WTC11 (cell line): ENCODE results near the gene B3GNT9. TPM values are rescaled to one million over a fixed set of nuclear protein-coding genes. Genes with fewer than 3 reads are reported as not detected.

ENCODE experiments used
- ATAC-seq: fragments of 200-7000 bp; cut with Tn5 transposase; 2 replicates; pipeline ENCODE4 v1.10.0; 2021; ENCODE audit warnings: mild to moderate bottlenecking, moderate library complexity
- CTCF ChIA-PET: fragments of 300-600 bp; sonication (Branson Sonifier 250); formaldehyde crosslinking; loops from one replicate; lab custom pipeline; 2021; ENCODE audit warnings: antibody characterized with exemption; lab: Charles Lee
- POLR2A ChIA-PET: fragments of 350-600 bp; sonication (Branson Sonifier 250); formaldehyde crosslinking; loops from one replicate; lab custom pipeline; 2021; ENCODE audit warnings: antibody characterized with exemption; lab: Charles Lee
- DNase-seq: peaks from one replicate; pipeline ENCODE4 v3.0.0; 2021; ENCODE audit warnings: low spot score
- H3K27ac Mint-ChIP-seq: 2 replicates; pipeline ENCODE4 v1.8.0; 2021; ENCODE audit warnings: mixed read lengths
- H3K27me3 Mint-ChIP-seq: 2 replicates; pipeline ENCODE4 v1.8.0; 2021; ENCODE audit warnings: low read depth, mild to moderate bottlenecking, moderate library complexity, mixed read lengths
- H3K36me3 Mint-ChIP-seq: 2 replicates; pipeline ENCODE4 v1.8.0; 2021; ENCODE audit warnings: mixed read lengths
- H3K4me1 Mint-ChIP-seq: 2 replicates; pipeline ENCODE4 v1.8.0; 2022; ENCODE audit warnings: mixed read lengths
- H3K4me3 Mint-ChIP-seq: 2 replicates; pipeline ENCODE4 v1.8.0; 2021; ENCODE audit warnings: mild to moderate bottlenecking, moderate library complexity, mixed read lengths
- H3K9me3 Mint-ChIP-seq: 2 replicates; pipeline ENCODE4 v1.8.0; 2021; ENCODE audit warnings: mixed read lengths
- CREM ChIP-seq: sonication (generic); formaldehyde crosslinking; IDR thresholded peaks from 2 replicates; pipeline ENCODE4 v1.8.1; 2022; ENCODE audit warnings: mild to moderate bottlenecking, missing genetic modification reagents, moderate library complexity
- EMX1 ChIP-seq: fragments of 250-450 bp; sonication (Bioruptor Pico); IDR thresholded peaks from 2 replicates; pipeline ENCODE4 v1.8.0; 2021; ENCODE audit warnings: mild to moderate bottlenecking
- GRHL2 ChIP-seq: fragments of 250-450 bp; sonication (Bioruptor Pico); IDR thresholded peaks from 2 replicates; pipeline ENCODE4 v1.8.0; 2022; ENCODE audit warnings: mild to moderate bottlenecking, moderate library complexity; ENCODE audit not compliant: insufficient replicate concordance, severe bottlenecking
- HMGA2 ChIP-seq: fragments of 250-450 bp; sonication (Bioruptor Pico); IDR thresholded peaks from 2 replicates; pipeline ENCODE4 v1.4.0; 2021; ENCODE audit warnings: mild to moderate bottlenecking, moderate library complexity
- KAT7 ChIP-seq: sonication (generic); formaldehyde crosslinking; IDR thresholded peaks from 2 replicates; pipeline ENCODE4 v1.8.1; 2023; ENCODE audit warnings: missing genetic modification reagents, mild to moderate bottlenecking, borderline replicate concordance
- MYBL2 ChIP-seq: sonication (generic); formaldehyde crosslinking; IDR thresholded peaks from 2 replicates; pipeline ENCODE4 v1.8.1; 2023; ENCODE audit warnings: mild to moderate bottlenecking, moderate library complexity, missing genetic modification reagents
- NFE2L1 ChIP-seq: sonication (generic); formaldehyde crosslinking; IDR thresholded peaks from 2 replicates; pipeline ENCODE4 v1.8.1; 2023; ENCODE audit warnings: missing genetic modification reagents
- NFYB ChIP-seq: sonication (generic); formaldehyde crosslinking; conservative IDR thresholded peaks from 2 replicates; pipeline ENCODE4 v1.8.0; 2022; ENCODE audit warnings: low read depth, missing genetic modification reagents
- NR3C1 ChIP-seq: sonication (generic); formaldehyde crosslinking; conservative IDR thresholded peaks from 2 replicates; pipeline ENCODE4 v1.8.1; 2023; ENCODE audit warnings: low read depth, mild to moderate bottlenecking, missing genetic modification reagents
- RELA ChIP-seq: sonication (generic); formaldehyde crosslinking; IDR thresholded peaks from 2 replicates; pipeline ENCODE4 v1.8.1; 2022; ENCODE audit warnings: missing genetic modification reagents, mild to moderate bottlenecking, borderline replicate concordance
- TEAD1 ChIP-seq: sonication (generic); formaldehyde crosslinking; IDR thresholded peaks from 2 replicates; pipeline ENCODE4 v1.8.0; 2022; ENCODE audit warnings: mild to moderate bottlenecking, missing genetic modification reagents
- ZBTB21 ChIP-seq: sonication (generic); formaldehyde crosslinking; IDR thresholded peaks from 2 replicates; pipeline ENCODE4 v1.8.1; 2023; ENCODE audit warnings: mild to moderate bottlenecking, missing genetic modification reagents, borderline replicate concordance
- ZNF671 ChIP-seq: fragments of 250-450 bp; sonication (Bioruptor Pico); IDR thresholded peaks from 2 replicates; pipeline ENCODE4 v1.8.0; 2021; ENCODE audit warnings: mild to moderate bottlenecking
- total RNA-seq: library from RNA; stranded (reverse); gene quantifications from 3 replicates; pipeline ENCODE4 v1.2.3, GENCODE V29; 2021
- TF ChIP-seq, protein P1 (sequence below): sonication (generic); formaldehyde crosslinking; IDR thresholded peaks from 2 replicates; pipeline ENCODE4 v1.8.1; 2023; ENCODE audit warnings: mild to moderate bottlenecking, missing genetic modification reagents, moderate library complexity
- TF ChIP-seq, protein P2 (sequence below): fragments of 250-450 bp; sonication (Bioruptor Pico); conservative IDR thresholded peaks from 2 replicates; pipeline ENCODE4 v1.9.0; 2021; ENCODE audit warnings: mild to moderate bottlenecking
- TF ChIP-seq, protein P3 (sequence below): fragments of 250-450 bp; sonication (Bioruptor Pico); IDR thresholded peaks from 2 replicates; pipeline ENCODE4 v1.9.0; 2021; ENCODE audit warnings: mild to moderate bottlenecking
- TF ChIP-seq, protein P4 (sequence below): fragments of 250-450 bp; sonication (Bioruptor Pico); IDR thresholded peaks from 2 replicates; pipeline ENCODE4 v2.1.2; 2022; ENCODE audit warnings: mild to moderate bottlenecking, moderate library complexity
- TF ChIP-seq, protein P5 (sequence below): sonication (generic); formaldehyde crosslinking; IDR thresholded peaks from 2 replicates; pipeline ENCODE4 v1.8.1; 2022; ENCODE audit warnings: mild to moderate bottlenecking, missing genetic modification reagents, moderate library complexity, borderline replicate concordance
- TF ChIP-seq, protein P6 (sequence below): sonication (generic); formaldehyde crosslinking; IDR thresholded peaks from 2 replicates; pipeline ENCODE4 v1.8.1; 2022; ENCODE audit warnings: missing genetic modification reagents, borderline replicate concordance
- TF ChIP-seq, protein P7 (sequence below): sonication (generic); formaldehyde crosslinking; IDR thresholded peaks from 2 replicates; pipeline ENCODE4 v1.8.1; 2022; ENCODE audit warnings: mild to moderate bottlenecking, moderate library complexity, missing genetic modification reagents

Gene B3GNT9
- total RNA-seq, 1 experiment from 2014 or later = 6.4 TPM

DNA sequence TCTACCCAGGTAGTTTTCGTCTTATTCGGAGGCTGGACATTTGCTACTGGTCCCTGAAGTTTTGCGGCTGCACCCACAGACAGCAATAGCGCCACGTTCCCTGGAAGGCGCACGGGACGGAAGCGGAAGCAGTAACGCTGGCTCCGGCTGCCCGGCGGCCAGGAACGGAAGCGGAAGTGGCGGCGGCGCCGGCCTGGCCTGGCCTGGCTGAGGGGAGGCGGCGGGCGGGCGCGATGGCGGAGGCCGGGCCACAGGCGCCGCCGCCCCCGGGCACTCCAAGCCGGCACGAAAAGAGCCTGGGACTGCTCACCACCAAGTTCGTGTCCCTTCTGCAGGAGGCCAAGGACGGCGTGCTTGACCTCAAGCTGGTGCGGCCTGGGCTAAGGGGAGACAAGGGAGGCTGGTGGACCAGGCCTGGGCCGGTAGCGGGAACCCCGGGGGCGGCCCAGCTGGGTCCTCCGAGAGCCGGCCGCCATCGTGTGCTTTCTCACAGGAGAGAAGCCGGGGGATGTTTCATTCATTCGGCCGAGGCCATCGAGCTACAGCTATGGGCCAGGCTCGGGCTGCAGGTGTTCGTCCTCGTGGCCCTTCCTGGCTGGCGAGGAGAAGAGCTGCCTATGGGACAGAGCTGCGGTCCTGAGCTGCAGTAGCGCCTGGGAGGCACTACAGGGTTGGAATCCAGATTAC is 41.3 kb upstream of the B3GNT9 start, which contains the start of gene E2F4 (continued):
- TF ChIP-seq GRHL2 = no peak
- TF ChIP-seq, protein P1, sequence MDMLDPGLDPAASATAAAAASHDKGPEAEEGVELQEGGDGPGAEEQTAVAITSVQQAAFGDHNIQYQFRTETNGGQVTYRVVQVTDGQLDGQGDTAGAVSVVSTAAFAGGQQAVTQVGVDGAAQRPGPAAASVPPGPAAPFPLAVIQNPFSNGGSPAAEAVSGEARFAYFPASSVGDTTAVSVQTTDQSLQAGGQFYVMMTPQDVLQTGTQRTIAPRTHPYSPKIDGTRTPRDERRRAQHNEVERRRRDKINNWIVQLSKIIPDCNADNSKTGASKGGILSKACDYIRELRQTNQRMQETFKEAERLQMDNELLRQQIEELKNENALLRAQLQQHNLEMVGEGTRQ (CRISPR knock-in tag) = peak; percentile 64
- peak; percentile 52; the same call in 1 of the 2 replicates for TF ChIP-seq NFE2L1 (CRISPR knock-in tag)
- TF ChIP-seq CREM (CRISPR knock-in tag) = peak; percentile 69; the same call in 1 of the 2 replicates
- TF ChIP-seq, protein P2, sequence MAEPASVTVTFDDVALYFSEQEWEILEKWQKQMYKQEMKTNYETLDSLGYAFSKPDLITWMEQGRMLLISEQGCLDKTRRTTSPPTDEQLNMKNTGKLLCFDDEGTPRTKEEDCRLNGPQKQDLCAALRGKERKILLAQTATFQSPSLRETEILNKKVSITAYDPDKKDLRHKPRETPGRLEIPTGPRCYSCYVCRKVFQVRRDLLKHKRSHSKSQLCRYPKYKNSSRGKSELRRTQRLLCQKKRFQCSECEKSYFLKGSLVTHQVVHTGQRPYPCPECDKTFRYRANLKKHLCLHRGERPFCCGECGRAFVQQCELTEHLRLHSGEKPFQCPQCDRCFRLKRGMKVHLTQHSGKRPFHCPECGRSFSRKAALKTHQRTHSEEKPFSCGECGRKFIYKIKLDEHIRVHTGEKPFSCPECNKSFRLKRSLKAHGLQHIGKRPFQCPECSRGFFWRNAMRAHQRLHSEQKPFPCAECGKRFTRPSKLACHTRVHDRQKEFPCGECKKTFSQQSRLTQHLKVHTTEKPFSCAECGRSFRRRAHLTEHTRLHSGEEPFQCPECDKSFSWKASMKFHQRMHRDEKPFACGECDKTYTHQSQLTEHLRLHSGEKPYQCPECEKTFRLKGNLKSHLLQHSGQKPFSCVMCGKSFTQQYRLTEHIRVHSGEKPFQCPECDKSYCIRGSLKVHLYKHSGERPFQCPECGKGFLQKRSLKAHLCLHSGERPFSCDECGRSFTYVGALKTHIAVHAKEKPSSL = no peak

DNA sequence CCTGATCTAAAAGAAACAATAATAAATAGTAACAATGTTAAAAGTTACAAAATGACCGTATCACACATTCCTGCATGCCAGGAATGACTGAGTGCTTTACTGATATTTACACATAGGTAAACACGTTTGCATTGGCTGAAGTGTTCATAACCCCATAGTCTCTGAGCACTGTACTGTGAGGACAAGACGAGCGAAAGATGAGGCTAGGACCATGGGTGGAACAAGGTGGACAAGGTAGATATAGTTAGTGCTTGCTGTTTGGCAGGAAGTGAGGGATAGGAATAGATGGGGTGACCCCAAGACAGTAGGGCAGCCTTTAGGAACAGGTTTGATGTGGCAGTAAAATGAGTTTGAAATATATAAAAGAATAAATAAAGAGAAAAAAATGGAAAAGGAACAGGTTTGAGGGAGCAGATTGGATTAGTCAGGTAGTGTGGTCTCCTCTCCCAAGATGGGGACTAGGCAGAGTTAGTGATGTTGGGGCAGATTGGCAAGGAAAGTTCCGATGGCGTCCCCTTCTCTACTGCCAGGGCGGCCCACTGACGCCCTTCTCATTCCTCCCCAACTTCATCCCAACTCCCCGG is 40.7 kb upstream of the B3GNT9 start:
- Mint-ChIP-seq H3K27me3 (peaks cover 5% of the 10 kb centered on the region), H3K4me1 (peaks cover 29% of the 10 kb centered on the region)

More for the DNA sequence above, 40.7 kb upstream of the B3GNT9 start:
- ChIA-PET POLR2A (no interaction called here), CTCF (interaction anchor here (1.2 kb wide), 1 partner anchor 230 kb away, joined by 5 read pairs; the partner anchor contains the start of gene CES3)
- ATAC-seq = no peak
- Mint-ChIP-seq H3K36me3 (peaks cover 29% of the 10 kb centered on the region), H3K4me3 (peak overlapping the region; percentile 87), H3K9me3 (no peaks in the 10 kb centered on the region), H3K27ac (no peak overlapping the region)
- TF ChIP-seq, protein P3, sequence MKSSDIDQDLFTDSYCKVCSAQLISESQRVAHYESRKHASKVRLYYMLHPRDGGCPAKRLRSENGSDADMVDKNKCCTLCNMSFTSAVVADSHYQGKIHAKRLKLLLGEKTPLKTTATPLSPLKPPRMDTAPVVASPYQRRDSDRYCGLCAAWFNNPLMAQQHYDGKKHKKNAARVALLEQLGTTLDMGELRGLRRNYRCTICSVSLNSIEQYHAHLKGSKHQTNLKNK (CRISPR knock-in tag) = no peak
- TF ChIP-seq MYBL2 (CRISPR knock-in tag) (no peak), NFYB (CRISPR knock-in tag) (no peak), ZBTB21 (no peak), HMGA2 (CRISPR knock-in tag) (no peak), TEAD1 (CRISPR knock-in tag) (no peak), EMX1 (CRISPR knock-in tag) (no peak), RELA (CRISPR knock-in tag) (no peak), ZNF671 (CRISPR knock-in tag) (no peak), NR3C1 (no peak), KAT7 (CRISPR knock-in tag) (no peak)
- TF ChIP-seq, protein P2 = no peak
- TF ChIP-seq, protein P4, sequence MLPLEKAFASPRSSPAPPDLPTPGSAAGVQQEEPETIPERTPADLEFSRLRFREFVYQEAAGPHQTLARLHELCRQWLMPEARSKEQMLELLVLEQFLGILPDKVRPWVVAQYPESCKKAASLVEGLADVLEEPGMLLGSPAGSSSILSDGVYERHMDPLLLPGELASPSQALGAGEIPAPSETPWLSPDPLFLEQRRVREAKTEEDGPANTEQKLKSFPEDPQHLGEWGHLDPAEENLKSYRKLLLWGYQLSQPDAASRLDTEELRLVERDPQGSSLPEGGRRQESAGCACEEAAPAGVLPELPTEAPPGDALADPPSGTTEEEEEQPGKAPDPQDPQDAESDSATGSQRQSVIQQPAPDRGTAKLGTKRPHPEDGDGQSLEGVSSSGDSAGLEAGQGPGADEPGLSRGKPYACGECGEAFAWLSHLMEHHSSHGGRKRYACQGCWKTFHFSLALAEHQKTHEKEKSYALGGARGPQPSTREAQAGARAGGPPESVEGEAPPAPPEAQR (CRISPR knock-in tag) = no peak
- TF ChIP-seq, protein P5, sequence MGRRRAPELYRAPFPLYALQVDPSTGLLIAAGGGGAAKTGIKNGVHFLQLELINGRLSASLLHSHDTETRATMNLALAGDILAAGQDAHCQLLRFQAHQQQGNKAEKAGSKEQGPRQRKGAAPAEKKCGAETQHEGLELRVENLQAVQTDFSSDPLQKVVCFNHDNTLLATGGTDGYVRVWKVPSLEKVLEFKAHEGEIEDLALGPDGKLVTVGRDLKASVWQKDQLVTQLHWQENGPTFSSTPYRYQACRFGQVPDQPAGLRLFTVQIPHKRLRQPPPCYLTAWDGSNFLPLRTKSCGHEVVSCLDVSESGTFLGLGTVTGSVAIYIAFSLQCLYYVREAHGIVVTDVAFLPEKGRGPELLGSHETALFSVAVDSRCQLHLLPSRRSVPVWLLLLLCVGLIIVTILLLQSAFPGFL (CRISPR knock-in tag) = no peak
- TF ChIP-seq, protein P6, sequence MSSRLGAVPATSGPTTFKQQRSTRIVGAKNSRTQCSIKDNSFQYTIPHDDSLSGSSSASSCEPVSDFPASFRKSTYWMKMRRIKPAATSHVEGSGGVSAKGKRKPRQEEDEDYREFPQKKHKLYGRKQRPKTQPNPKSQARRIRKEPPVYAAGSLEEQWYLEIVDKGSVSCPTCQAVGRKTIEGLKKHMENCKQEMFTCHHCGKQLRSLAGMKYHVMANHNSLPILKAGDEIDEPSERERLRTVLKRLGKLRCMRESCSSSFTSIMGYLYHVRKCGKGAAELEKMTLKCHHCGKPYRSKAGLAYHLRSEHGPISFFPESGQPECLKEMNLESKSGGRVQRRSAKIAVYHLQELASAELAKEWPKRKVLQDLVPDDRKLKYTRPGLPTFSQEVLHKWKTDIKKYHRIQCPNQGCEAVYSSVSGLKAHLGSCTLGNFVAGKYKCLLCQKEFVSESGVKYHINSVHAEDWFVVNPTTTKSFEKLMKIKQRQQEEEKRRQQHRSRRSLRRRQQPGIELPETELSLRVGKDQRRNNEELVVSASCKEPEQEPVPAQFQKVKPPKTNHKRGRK (CRISPR knock-in tag) = no peak
- TF ChIP-seq, protein P7, sequence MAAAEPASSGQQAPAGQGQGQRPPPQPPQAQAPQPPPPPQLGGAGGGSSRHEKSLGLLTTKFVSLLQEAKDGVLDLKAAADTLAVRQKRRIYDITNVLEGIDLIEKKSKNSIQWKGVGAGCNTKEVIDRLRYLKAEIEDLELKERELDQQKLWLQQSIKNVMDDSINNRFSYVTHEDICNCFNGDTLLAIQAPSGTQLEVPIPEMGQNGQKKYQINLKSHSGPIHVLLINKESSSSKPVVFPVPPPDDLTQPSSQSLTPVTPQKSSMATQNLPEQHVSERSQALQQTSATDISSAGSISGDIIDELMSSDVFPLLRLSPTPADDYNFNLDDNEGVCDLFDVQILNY (CRISPR knock-in tag) = no peak
- no peak for DNase-seq
